Measurements from ENCODE around the gene MAP4K2.

- TF ChIP-seq CTCF (IDR thresholded peaks at IDR 0.05; ENCODE audit: low read length) (no peak), EZH2 (optimal IDR thresholded peaks at IDR 0.05; ENCODE audit: low read depth, low read length) (no peak)
Measured at GRCh38 chr11:64827451-64827839, 24.4 kb upstream of the MAP4K2 start.

Data from MM.1S (cell line).